GM19351 (cell line): ENCODE results near the gene NDUFV2.
"Not testable (repeated sequence)": the region's sequence is repeated elsewhere in the genome, so short reads cannot be mapped to it uniquely, and the experiment has no call there.

Experiments used
- ATAC-seq: cut with Tn5 transposase; IDR thresholded peaks from one replicate; pipeline ENCODE4 v1.9.1; 2021; ENCODE audit warnings: mild to moderate bottlenecking, moderate library complexity; ENCODE audit not compliant: unreplicated experiment

The NDUFV2 gene

GRCh38 chr18:9090578-9090977 lies 11.9 kb upstream of the NDUFV2 start:
- ATAC-seq: no peak

GRCh38 chr18:9091066-9091476 lies 11.4 kb upstream of the NDUFV2 start:
- no peak for ATAC-seq

- no peak for ATAC-seq
Observed at GRCh38 chr18:9092665-9093064, 9.8 kb upstream of the NDUFV2 start.

GRCh38 chr18:9093109-9093508 lies 9.4 kb upstream of the NDUFV2 start:
- ATAC-seq: not testable (repeated sequence)

- ATAC-seq: no peak
Observed at GRCh38 chr18:9094307-9095226, 7.9 kb upstream of the NDUFV2 start.

- peak; percentile 83 for ATAC-seq
Observed at GRCh38 chr18:9095297-9096006, 7.0 kb upstream of the NDUFV2 start.

GRCh38 chr18:9096007-9096371 lies 6.5 kb upstream of the NDUFV2 start:
- peak; percentile 21 for ATAC-seq

- ATAC-seq: no peak
Observed at GRCh38 chr18:9096685-9097084, 5.8 kb upstream of the NDUFV2 start.

GRCh38 chr18:9097349-9097748 lies 5.2 kb upstream of the NDUFV2 start:
- ATAC-seq: no peak

- ATAC-seq: no peak
Observed at GRCh38 chr18:9100796-9101195, 1.7 kb upstream of the NDUFV2 start.

- ATAC-seq: peak; percentile 23
Observed at GRCh38 chr18:9101730-9102507, 580 bp upstream of the NDUFV2 start.

- no peak for ATAC-seq
Observed at GRCh38 chr18:9103376-9103873, 926 bp downstream of the NDUFV2 start.

- no peak for ATAC-seq
Observed at GRCh38 chr18:9104244-9104901, 1.9 kb downstream of the NDUFV2 start.

GRCh38 chr18:9105420-9105819 lies 2.9 kb downstream of the NDUFV2 start:
- ATAC-seq: no peak

- no peak for ATAC-seq
Observed at GRCh38 chr18:9106094-9106493, 3.6 kb downstream of the NDUFV2 start.

GRCh38 chr18:9106800-9107584 lies 4.5 kb downstream of the NDUFV2 start:
- no peak for ATAC-seq

- no peak for ATAC-seq
Observed at GRCh38 chr18:9108911-9109310, 6.4 kb downstream of the NDUFV2 start.

GRCh38 chr18:9109523-9109922 lies 7.0 kb downstream of the NDUFV2 start:
- no peak for ATAC-seq

- no peak for ATAC-seq
Observed at GRCh38 chr18:9113468-9114149, 11.1 kb downstream of the NDUFV2 start.
